Cerebellar nuclear complex (tissue), 1 donor: ENCODE measurements around the gene SIT1.
A peak's percentile ranks its signal among the peaks of the same experiment; 100 is the strongest.
"Not testable (repeated sequence)": the region's sequence is repeated elsewhere in the genome, so short reads cannot be mapped to it uniquely, and the experiment has no call there.

Experiments
- DNase-seq, 2 experiments: peaks; one replicate each; lab custom pipeline; 2025; lab: John Stamatoyannopoulos, UW

The SIT1 gene

GRCh38 chr9:35637427-35637955 lies 13.2 kb downstream of the SIT1 start:
- DNase-seq, result not testable (repeated sequence)

DNA sequence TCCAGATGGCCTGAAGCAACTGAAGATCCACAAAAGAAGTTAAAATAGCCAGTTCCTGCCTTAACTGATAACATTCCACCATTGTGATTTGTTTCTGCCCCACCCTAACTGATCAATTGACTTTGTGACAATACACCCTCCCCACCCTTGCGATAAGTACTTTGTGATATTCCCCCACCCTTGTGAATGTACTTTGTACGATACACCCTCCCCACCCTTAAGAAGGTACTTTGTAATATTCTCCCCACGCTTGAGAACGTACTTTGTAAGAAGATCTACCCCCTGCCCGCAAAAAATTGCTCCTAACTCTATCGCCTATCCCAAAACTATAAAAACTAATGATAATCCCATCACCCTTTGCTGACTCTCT lies 13.9 kb downstream of the SIT1 start:
- not testable (repeated sequence) for DNase-seq

DNA sequence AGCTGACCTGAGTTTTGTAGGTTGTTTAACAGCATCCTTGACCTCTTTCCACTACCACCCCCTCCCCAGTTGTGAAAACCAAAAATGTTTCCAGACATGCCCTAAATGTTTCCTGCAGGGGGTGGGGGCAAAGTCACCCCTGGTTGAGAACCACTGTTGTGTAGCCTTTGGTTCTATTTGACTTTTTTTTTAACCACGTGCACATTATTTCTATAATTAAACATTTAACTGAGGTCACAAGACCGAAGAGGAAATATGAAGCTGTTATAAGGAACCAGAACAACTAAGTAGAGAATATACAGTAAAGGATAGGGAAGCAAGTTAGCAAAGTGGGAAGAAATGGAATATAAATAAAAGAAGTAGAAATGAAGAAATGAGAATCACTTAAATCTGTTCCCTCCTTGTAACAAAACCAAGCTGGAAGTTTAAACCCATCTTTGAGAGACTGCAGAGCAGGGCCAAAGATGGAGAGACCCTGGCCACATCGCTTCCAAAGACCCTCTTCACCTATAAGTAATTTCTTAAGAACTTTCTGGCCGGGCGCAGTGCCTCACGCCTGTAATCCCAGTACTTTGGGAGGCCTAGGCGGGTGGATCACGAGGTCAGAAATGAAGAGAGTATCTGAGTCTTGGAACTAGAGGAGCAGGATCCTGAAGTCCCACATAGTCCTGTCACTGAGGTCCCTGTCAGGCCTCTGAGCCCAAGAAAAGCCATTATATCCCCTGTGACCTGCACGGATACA lies 14.4 kb downstream of the SIT1 start:
- no peak for DNase-seq

- no peak for DNase-seq
These were observed 15.0 kb downstream of the SIT1 start for GRCh38 chr9:35635730-35636129.

DNA sequence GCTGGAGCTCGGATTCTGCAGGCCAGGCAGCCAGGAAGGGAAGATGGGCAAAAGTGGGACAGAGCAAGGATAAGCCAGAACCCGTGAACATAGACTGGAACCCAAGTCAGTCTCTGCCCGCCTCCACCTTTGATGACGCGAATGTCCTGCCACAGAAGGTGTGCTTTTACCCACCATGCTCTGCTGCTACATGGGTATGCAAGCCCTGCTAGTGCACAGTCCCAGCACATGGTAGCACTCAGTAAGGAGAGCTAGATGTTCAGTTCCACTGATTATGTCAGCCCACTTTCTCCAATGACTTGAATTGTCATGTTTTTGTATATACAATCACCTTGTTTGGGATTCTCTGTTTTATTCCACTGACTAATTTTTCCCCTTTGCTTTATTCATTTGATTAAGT lies 21.1 kb downstream of the SIT1 start:
- no peak for DNase-seq

- DNase-seq, result no peak
These were observed 22.2 kb downstream of the SIT1 start for GRCh38 chr9:35628389-35628991.

DNA sequence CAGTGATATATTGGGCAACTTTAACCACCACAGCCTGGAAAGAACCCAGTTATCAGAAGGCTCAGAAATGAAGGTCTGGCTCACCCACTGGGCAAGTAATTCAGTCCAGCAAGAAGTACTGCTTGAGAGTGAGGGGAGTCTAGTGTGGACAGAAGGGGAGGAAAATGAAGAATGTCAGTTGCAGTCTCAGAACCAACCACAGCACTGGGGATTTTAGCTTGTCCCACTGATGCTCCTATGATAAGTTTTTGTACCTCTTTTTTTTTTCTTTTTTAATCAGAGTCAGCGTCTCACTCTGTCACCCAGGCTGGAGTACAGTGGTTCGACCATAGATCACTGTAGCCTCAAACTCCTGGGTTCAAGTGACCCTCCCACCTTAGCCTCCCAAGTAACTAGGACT lies 23.2 kb downstream of the SIT1 start:
- no peak for DNase-seq

GRCh38 chr9:35619800-35620158 lies 31.0 kb downstream of the SIT1 start:
- DNase-seq, result no peak

DNA sequence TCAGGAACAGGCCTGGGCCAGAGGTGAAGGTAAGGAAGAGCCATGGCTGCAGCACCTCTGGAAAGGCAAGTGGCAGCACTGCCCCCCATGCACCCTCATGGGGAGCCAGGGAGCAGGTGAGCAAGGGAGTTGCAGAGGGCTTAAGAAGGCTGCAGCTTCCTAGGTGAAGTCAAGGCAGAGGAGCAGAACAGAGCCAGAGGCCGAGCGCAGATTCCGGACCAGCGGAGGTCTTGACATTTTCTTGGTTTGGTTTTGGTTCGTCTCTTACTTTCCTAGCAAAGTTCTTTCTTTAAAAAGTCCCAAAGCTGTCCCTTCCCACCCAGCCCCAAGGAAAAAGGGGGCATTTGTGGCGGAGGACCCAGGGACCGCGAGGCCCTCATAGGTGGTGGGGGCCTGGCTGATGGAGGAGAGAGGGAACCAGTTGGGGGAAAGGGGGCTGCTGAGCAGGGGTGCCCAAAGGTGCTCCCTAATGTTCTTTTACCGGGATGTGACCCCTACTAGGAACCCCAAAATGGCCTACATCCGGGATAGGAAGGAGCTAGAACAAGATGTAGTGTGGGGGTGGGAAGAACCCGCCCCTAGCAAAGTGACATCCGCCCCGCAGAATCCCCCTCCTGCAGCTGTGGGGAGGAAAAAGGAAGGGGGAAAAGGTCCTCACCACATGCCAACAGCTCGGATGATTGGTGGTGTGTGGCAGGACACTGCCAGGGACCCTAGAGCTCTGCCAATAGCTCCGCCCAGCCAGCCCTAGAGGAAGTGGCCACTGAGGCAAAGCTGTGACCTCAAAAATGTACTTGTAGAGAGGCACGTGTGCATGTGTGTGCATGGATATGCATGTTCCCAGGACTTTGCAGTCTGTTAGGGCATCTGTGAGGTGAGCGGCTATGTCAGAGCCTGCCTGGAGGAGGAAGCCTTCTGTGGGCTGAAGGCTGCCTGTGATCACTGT lies 31.6 kb downstream of the SIT1 start:
- DNase-seq, result no peak

DNA sequence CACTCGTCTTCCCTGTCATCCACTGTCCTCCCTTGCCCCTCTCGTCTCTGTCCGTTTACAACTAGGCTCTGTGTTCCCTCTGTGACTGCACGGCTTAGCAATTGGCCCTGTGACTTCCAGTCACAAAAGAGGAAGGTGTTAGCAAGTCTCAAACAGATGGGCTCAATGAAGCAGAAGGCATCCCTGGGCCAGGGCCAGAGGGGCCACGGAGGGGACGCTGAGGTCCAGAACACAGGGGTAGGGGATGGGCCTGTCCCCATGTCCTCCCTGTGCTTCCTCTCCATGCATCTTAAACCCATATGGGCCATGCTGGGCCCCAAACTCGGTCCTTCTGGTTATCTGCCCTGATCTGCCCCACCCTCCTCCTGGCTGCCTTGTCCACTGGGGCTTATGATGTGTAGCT lies 32.4 kb downstream of the SIT1 start, which contains the start of gene CD72:
Gene CD72, minus strand, starts transcription at position 89 of the 403 bp plus-strand sequence. CDS start 110 bp downstream, outside the sequence.
- no peak for DNase-seq

DNA sequence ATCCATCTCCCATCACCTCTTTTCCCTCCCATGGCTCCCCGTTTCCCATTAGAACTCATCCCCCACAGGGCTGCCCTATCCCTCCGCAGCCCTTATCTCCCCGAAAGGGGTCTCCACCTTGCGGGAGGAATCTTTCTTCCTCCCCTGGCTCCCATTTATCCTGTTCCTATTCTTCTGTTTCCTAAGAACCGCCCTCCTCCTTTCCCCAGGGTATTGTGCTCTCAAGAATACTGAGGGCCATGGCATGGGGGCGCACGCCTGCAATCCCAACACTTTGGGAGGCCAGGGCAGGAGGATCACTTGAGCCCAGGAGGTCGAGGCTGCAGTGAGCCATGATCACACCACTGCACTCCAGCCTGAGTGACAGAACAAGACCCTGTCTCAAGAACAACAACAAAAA lies 33.2 kb downstream of the SIT1 start:
- no peak for DNase-seq

DNA sequence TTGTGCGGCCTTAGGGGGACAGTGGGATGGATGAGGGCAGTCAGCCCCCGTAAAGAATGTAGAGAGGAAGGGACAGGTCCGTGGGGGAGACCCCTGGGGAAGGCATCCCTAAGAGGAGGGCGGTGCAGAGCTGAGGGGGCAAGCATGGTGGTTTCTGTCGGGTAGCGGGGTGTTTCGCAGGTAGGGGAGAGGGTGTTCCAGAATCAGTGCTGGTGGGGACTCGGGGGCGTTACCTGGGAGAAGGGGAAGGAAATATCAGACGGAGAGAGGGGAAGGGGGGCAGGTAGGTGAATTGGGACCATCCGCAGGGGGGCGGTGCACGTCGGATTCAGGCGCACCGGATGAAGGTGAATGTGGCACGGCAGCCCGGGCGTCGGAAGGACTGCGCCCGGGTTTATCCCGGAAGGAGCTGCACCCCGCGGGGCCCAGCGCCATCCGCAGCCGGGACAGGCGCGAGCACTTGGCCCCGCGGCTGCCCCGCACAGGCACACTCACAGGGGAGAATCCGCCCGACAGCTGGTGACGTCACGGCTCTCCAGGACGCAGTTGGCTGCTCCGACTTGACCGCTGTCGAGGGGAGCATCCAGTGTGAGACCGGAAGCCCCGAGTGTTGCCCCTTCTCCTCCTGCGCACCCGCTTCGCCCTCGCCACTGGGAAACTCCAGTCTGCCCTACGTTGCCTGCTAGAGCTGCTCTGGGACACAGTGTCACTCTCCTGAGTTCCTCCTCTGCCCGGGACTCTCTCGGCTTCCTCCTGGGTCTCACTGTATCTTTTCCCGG lies 33.9 kb downstream of the SIT1 start:
- no peak for DNase-seq

- DNase-seq, result no peak
These were observed 34.6 kb downstream of the SIT1 start for GRCh38 chr9:35615981-35616680.

- no peak for DNase-seq
These were observed 37.9 kb downstream of the SIT1 start for GRCh38 chr9:35612843-35613242.

DNA sequence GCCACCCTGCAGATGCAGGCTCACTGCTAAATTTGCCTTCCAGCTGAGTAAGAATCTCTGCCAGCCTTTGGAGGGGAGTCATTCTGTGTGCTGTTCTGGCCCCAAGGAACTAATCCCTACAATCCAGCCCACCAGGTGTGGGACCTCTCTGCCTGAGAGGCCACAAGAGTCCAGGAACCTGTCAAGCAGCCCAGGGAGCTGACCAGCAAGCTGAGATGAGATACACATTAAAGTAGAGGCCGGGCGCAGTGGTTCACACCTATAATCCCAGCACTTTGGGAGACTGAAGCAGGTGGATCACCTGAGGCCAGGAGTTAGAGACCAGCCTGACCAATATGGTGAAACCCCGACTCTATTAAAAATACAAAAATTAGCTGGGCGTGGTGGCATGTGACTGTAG lies 38.7 kb downstream of the SIT1 start:
- not testable (repeated sequence) for DNase-seq

- peak in 1 of 2 experiments; percentile 26 for DNase-seq
These were observed 39.4 kb downstream of the SIT1 start for GRCh38 chr9:35611230-35611797.

DNA sequence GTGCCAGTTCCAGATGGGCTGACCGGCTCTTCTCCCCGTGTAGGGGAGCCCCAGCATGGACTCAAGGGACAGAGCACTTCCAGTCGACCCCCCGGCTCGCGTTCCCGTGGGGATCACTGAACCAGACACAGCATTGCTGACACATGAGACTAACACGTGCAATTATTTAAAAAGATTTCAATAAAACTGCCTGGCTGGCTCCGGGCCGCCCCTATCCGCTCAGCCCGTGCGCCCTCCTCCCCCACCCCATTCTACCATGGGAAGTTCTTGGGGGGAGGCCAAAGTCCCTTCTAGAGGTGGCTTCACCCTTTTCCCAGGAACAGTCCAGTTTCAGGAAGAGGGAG lies 40.9 kb downstream of the SIT1 start:
- DNase-seq, result no peak

GRCh38 chr9:35609001-35609819 lies 41.5 kb downstream of the SIT1 start:
- DNase-seq, result no peak

DNA sequence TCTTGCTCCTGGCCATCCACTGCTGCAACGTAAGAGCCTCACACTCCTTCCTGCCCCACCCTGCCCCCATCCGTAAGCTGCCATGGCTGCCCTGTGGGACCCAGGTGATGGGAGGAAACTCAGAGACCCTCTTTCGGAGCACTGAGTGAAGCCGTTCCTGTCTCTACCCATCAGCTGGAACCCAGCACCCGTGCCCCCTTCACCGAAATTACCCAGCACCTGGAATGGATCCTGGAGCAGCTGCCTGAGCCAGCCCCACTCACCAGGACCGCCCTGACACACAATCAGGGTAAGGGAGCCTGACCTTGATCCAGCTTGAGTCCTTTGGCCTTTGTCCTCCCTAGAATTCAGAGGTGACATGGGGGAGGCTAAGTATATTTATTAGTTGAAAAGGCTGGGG lies 42.5 kb downstream of the SIT1 start:
- no peak for DNase-seq

GRCh38 chr9:35606726-35607125 lies 44.0 kb downstream of the SIT1 start:
- no peak for DNase-seq
